Measurements from ENCODE around the gene EFNA4. TPM values are rescaled to one million over a fixed set of nuclear protein-coding genes. Genes with fewer than 3 reads are reported as not detected.
A peak's percentile ranks its signal among the peaks of the same experiment; 100 is the strongest.

The EFNA4 gene
- polyA plus RNA-seq, 3 donors = 2.3 to 8.0 (median 4.1) TPM

DNA sequence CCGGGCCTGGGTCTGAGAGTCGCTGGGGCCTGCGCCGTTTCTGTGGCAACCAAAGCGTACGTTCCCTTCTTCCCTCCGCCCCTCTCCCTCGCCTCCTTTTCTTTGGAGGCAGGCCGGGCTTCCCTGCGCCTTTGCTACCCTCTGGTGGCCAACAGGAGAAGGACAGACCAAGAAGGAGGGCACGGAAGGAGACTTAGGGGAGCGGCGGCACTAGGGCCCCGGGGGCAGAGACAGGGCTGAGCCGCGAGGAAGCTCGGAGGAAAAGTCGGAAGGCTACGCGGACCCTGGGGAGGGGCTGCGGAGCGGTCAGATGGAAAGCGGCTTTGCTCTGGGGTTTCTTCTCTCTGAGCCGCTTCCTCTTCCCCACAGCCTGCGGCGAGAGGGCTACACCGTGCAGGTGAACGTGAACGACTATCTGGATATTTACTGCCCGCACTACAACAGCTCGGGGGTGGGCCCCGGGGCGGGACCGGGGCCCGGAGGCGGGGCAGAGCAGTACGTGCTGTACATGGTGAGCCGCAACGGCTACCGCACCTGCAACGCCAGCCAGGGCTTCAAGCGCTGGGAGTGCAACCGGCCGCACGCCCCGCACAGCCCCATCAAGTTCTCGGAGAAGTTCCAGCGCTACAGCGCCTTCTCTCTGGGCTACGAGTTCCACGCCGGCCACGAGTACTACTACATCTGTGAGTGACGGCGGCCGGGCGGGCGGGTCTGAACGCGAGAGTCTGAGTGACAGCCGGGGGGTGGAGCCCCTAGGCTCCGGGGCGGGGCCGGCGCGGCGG, 21.4 kb downstream of the EFNA4 start:
- under 1% methylated on average over 64 of the region's 67 CpGs for WGBS (ENCODE audit: insufficient coverage)
- Histone ChIP-seq H3K27ac (ENCODE audit: low read depth in 1 of 2, low read length in 2 of 2) (peak overlapping the region; percentile 71 to 77), H3K79me2 (ENCODE audit: insufficient read depth, low read length) (no peaks in the 10 kb centered on the region), H3K4me3 (replicated peaks in 1 of 3; ENCODE audit: low read depth in 2 of 3, low read length in 3 of 3) (peak overlapping the region; percentile 67 to 96 (median 75)), H3K4me2 (replicated peaks; ENCODE audit: extremely low read depth, low read length, poor library complexity, severe bottlenecking) (peak overlapping the region; percentile 94), H4K20me1 (ENCODE audit: insufficient read depth, low read length) (peaks cover 41% of the 10 kb centered on the region), H3K27me3 (ENCODE audit: control insufficient read depth in 2 of 2, insufficient read depth in 2 of 2, low read length in 2 of 2) (peaks cover 37 to 45% of the 10 kb centered on the region in 2 donors), H3K36me3 (replicated peaks in 1 of 2; ENCODE audit: control insufficient read depth in 1 of 2, insufficient read depth in 2 of 2, low read length in 2 of 2) (no peaks in the 10 kb centered on the region), H2AFZ (ENCODE audit: insufficient read depth, low read depth, low read length, poor library complexity, severe bottlenecking) (peak overlapping the region; percentile 95), H3K9ac (ENCODE audit: insufficient read depth, low read length, poor library complexity, severe bottlenecking) (peak overlapping the region; percentile 66), H3K9me3 (replicated peaks in 1 of 2; ENCODE audit: control insufficient read depth in 1 of 2, insufficient read depth in 1 of 2, low read length in 2 of 2) (peaks cover 0 to 16% of the 10 kb centered on the region in 2 donors), H3K4me1 (ENCODE audit: control insufficient read depth in 1 of 2, insufficient read depth in 2 of 2, low read length in 2 of 2) (peaks cover 50 to 59% of the 10 kb centered on the region in 2 donors)
- H3K27ac Mint-ChIP-seq = peak overlapping the region; percentile 92 to 98 (median 98)
- peaks cover 0 to 29% (median 9%) of the 10 kb centered on the region in 7 donors for H3K9me3 Mint-ChIP-seq
- peak overlapping the region; percentile 95 to 97 for H3K4me3 Mint-ChIP-seq
- H3K4me1 Mint-ChIP-seq = peaks cover 40% of the 10 kb centered on the region
- peaks cover 35 to 46% (median 44%) of the 10 kb centered on the region in 3 donors for H3K27me3 Mint-ChIP-seq (ENCODE audit: low read depth in 3 of 3)
- intact Hi-C loops (cut with micrococcal nuclease) = loop anchor here in 1 of 2 donors (1.0 to 10.0 kb wide), 4 partner anchors 22 to 530 kb away; partner anchors contain the start of genes ADAM15, EFNA4 and UBE2Q1
- peaks cover 9 to 10% of the 10 kb centered on the region in 2 donors for H3K36me3 Mint-ChIP-seq
- TF ChIP-seq, protein P1, sequence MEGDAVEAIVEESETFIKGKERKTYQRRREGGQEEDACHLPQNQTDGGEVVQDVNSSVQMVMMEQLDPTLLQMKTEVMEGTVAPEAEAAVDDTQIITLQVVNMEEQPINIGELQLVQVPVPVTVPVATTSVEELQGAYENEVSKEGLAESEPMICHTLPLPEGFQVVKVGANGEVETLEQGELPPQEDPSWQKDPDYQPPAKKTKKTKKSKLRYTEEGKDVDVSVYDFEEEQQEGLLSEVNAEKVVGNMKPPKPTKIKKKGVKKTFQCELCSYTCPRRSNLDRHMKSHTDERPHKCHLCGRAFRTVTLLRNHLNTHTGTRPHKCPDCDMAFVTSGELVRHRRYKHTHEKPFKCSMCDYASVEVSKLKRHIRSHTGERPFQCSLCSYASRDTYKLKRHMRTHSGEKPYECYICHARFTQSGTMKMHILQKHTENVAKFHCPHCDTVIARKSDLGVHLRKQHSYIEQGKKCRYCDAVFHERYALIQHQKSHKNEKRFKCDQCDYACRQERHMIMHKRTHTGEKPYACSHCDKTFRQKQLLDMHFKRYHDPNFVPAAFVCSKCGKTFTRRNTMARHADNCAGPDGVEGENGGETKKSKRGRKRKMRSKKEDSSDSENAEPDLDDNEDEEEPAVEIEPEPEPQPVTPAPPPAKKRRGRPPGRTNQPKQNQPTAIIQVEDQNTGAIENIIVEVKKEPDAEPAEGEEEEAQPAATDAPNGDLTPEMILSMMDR (IDR thresholded peaks at IDR 0.05) = peak; percentile 93
- DNase-seq = peak; percentile 84 to 88 (median 86)

DNA sequence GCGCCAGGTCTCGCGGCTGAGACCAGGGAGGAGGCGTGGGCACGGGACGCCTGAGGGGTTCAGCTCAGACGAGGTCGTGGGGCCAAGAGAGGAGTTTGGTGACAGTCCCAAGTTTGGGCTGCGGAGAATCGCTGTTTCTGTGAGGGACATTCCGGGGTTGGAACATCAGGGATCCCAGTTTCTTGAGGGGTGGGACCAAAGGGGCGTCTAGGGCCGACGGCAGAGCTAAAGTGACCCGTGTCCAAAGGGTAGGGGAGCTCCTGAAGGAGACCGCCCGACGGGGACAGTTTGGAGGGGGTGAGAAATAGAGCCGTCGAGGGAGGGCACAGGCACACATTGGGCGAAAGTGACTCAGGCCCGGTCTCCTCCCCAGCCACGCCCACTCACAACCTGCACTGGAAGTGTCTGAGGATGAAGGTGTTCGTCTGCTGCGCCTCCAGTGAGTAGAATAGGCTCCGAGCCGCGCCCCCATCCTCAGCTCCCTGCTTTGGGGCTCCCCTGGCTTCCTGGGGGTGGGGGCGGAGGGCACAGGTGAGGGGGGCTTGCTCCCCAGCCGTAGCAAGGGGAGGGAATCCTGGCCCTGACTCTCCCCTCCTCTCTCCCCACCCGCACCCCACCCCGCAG, 22.1 kb downstream of the EFNA4 start:
- TF ChIP-seq, protein P1 (IDR thresholded peaks at IDR 0.05) = no peak
- no peaks in the 10 kb centered on the region for H3K36me3 ChIP-seq (replicated peaks in 1 of 2; ENCODE audit: control insufficient read depth in 1 of 2, insufficient read depth in 2 of 2, low read length in 2 of 2)
- Mint-ChIP-seq H3K36me3 (peaks cover 9 to 10% of the 10 kb centered on the region in 2 donors), H3K9me3 (peaks cover 0 to 22% (median 9%) of the 10 kb centered on the region in 7 donors), H3K4me1 (peaks cover 40% of the 10 kb centered on the region), H3K4me3 (peak overlapping the region; percentile 95 to 97), H3K27ac (peak overlapping the region; percentile 92 to 98 (median 98)), H3K27me3 (ENCODE audit: low read depth in 3 of 3) (peaks cover 31 to 40% (median 39%) of the 10 kb centered on the region in 3 donors)
- H3K27ac ChIP-seq (ENCODE audit: low read depth in 1 of 2, low read length in 2 of 2) = peak overlapping the region; percentile 71 to 77
- H3K4me3 ChIP-seq (replicated peaks in 1 of 3; ENCODE audit: low read depth in 2 of 3, low read length in 3 of 3) = peak overlapping the region; percentile 67 to 96 (median 75)
- H3K9me3 ChIP-seq (replicated peaks in 1 of 2; ENCODE audit: control insufficient read depth in 1 of 2, insufficient read depth in 1 of 2, low read length in 2 of 2) = peaks cover 0 to 16% of the 10 kb centered on the region in 2 donors
- WGBS (ENCODE audit: insufficient coverage) = under 1% methylated on average over 22 of the region's 32 CpGs
- no peaks in the 10 kb centered on the region for H3K79me2 ChIP-seq (ENCODE audit: insufficient read depth, low read length)
- peak overlapping the region; percentile 66 for H3K9ac ChIP-seq (ENCODE audit: insufficient read depth, low read length, poor library complexity, severe bottlenecking)
- peak overlapping the region; percentile 94 for H3K4me2 ChIP-seq (replicated peaks; ENCODE audit: extremely low read depth, low read length, poor library complexity, severe bottlenecking)
- intact Hi-C loops (cut with micrococcal nuclease) = loop anchor here in 1 of 2 donors (5.0 to 10.0 kb wide), 3 partner anchors 33 to 531 kb away; partner anchors contain the start of genes ADAM15 and UBE2Q1
- H2AFZ ChIP-seq (ENCODE audit: insufficient read depth, low read depth, low read length, poor library complexity, severe bottlenecking) = peak overlapping the region; percentile 95
- peak; percentile 68 to 74 (median 70) for DNase-seq
- peaks cover 36% of the 10 kb centered on the region for H4K20me1 ChIP-seq (ENCODE audit: insufficient read depth, low read length)
- peaks cover 43 to 52% of the 10 kb centered on the region in 2 donors for H3K4me1 ChIP-seq (ENCODE audit: control insufficient read depth in 1 of 2, insufficient read depth in 2 of 2, low read length in 2 of 2)
- H3K27me3 ChIP-seq (ENCODE audit: control insufficient read depth in 2 of 2, insufficient read depth in 2 of 2, low read length in 2 of 2) = peaks cover 30 to 38% of the 10 kb centered on the region in 2 donors

Data from CD14-positive monocyte (primary cell).